OCI-LY7 (cell line): ENCODE results near the gene AUTS2. TPM values are rescaled to one million over a fixed set of nuclear protein-coding genes. Genes with fewer than 3 reads are reported as not detected.

Source experiments
- BruUV-seq: library from RNA; stranded (reverse); fragments of 400-500 nt; replicated peaks from 2 replicates; lab custom pipeline; 2021; lab: Mats Ljungman, UMichigan
- CTCF ChIA-PET: fragments of 300-600 bp; sonication (Branson Sonifier 250); formaldehyde crosslinking; loops from one replicate; lab custom pipeline; 2022; ENCODE audit warnings: antibody characterized with exemption; ENCODE audit not compliant: unreplicated experiment; lab: Charles Lee
- POLR2A ChIA-PET: fragments of 300-600 bp; sonication (Branson Sonifier 250); formaldehyde crosslinking; loops from one replicate; lab custom pipeline; 2022; ENCODE audit warnings: antibody characterized with exemption; lab: Charles Lee
- DNase-seq: peaks from one replicate; pipeline ENCODE4 v3.0.0-alpha.2; 2015; ENCODE audit warnings: low spot score
- H2AFZ ChIP-seq: fragments of 200-600 bp; sonication (generic), shearing (Covaris generic); 2 replicates; pipeline ENCODE4 v1.6.1; 2014; ENCODE audit warnings: mild to moderate bottlenecking, antibody characterized with exemption, low read length, moderate library complexity
- H3K27ac ChIP-seq: fragments of 200-600 bp; sonication (generic); 2 replicates; pipeline ENCODE4 v1.5.1; 2014; ENCODE audit warnings: mixed run types, low read depth, mild to moderate bottlenecking, moderate library complexity, low read length, inconsistent platforms; ENCODE audit not compliant: poor library complexity, severe bottlenecking
- H3K36me3 ChIP-seq: fragments of 200-600 bp; sonication (generic); 2 replicates; pipeline ENCODE4 v1.6.1; 2014; ENCODE audit warnings: mild to moderate bottlenecking, antibody characterized with exemption, low read length, moderate library complexity, mixed read lengths; ENCODE audit not compliant: insufficient read depth
- H3K4me1 ChIP-seq: fragments of 200-600 bp; sonication (generic); 2 replicates; pipeline ENCODE4 v1.5.1; 2014; ENCODE audit warnings: mild to moderate bottlenecking, low read length; ENCODE audit not compliant: insufficient read depth, poor library complexity, severe bottlenecking
- H3K4me2 ChIP-seq: fragments of 200-600 bp; sonication (generic); 2 replicates; pipeline ENCODE4 v1.6.1; 2014; ENCODE audit warnings: mild to moderate bottlenecking, low read length
- H3K4me3 ChIP-seq: fragments of 200-600 bp; sonication (generic); 2 replicates; pipeline ENCODE4 v1.5.1; 2014; ENCODE audit warnings: mild to moderate bottlenecking, low read depth, low read length; ENCODE audit not compliant: poor library complexity, severe bottlenecking
- H3K79me2 ChIP-seq: fragments of 200-600 bp; sonication (generic); 2 replicates; pipeline ENCODE4 v1.6.1; 2016; ENCODE audit warnings: low read depth, mild to moderate bottlenecking, low read length, moderate library complexity, mixed read lengths; ENCODE audit not compliant: insufficient read depth
- H3K9me2 ChIP-seq: fragments of 200-600 bp; sonication (generic); 2 replicates; pipeline ENCODE4 v1.6.1; 2016; ENCODE audit warnings: mild to moderate bottlenecking, low read length, mixed read lengths; ENCODE audit not compliant: insufficient read depth
- H3K9me3 ChIP-seq: fragments of 200-600 bp; sonication (generic); 2 replicates; pipeline ENCODE4 v1.6.1; 2014; ENCODE audit warnings: mild to moderate bottlenecking, mixed run types, low read length, mixed read lengths
- H4K20me1 ChIP-seq: fragments of 200-600 bp; sonication (generic); 2 replicates; pipeline ENCODE4 v1.6.1; 2014; ENCODE audit warnings: mild to moderate bottlenecking, antibody characterized with exemption, low read length, moderate library complexity, mixed read lengths; ENCODE audit not compliant: insufficient read depth
- CTCF ChIP-seq: fragments of 200-600 bp; sonication (generic); conservative IDR thresholded peaks from 2 replicates; pipeline ENCODE4 v1.5.1; 2014; ENCODE audit warnings: mild to moderate bottlenecking, antibody characterized with exemption, low read length, moderate library complexity, mixed read lengths
- EZH2phosphoT487 ChIP-seq: fragments of 200-600 bp; sonication (generic); IDR thresholded peaks from 2 replicates; pipeline ENCODE4 v1.6.1; 2018; ENCODE audit warnings: low read depth, borderline replicate concordance, mild to moderate bottlenecking, mixed run types, antibody characterized with exemption, low read length, moderate library complexity, mixed read lengths
- intact Hi-C: fragments of 100-400 bp; cut with micrococcal nuclease; formaldehyde crosslinking; loops from one replicate; pipeline ENCODE4 v1.10.0; 2022; ENCODE audit not compliant: unreplicated experiment
- total RNA-seq, 2 experiments: library from RNA; depleted of rRNA in 1 of 2; stranded (reverse); fragments of >200 nt in 1 of 2; shearing (Covaris generic) in 1 of 2; gene quantifications; 2 replicates each; pipeline ENCODE4 v1.2.3, GENCODE V29; 2014 to 2022

Gene AUTS2
- total RNA-seq, 2 experiments from 2014 or later: 37.9 to 78.5 TPM

GRCh38 chr7:69878591-69878990 lies 280.3 kb downstream of the AUTS2 start:
- no TSS peak for BruUV-seq
- CTCF ChIA-PET: no interaction called here
- H3K9me3 ChIP-seq: no peaks in the 10 kb centered on the region
- TF ChIP-seq CTCF: no peak
- no peak for TF ChIP-seq EZH2phosphoT487
- no peak overlapping the region for H3K4me2 ChIP-seq
- H3K4me3 ChIP-seq: no peak overlapping the region
- H3K9me2 ChIP-seq: no peaks in the 10 kb centered on the region
- DNase-seq: no peak
- no peak overlapping the region for H2AFZ ChIP-seq
- no peak overlapping the region for H3K27ac ChIP-seq
- POLR2A ChIA-PET: interaction anchor here (0.9 to 4.1 kb wide), 3 partner anchors 11 to 108 kb away, joined by 3 to 21 read pairs (median 4); no protein-coding TSS in a partner anchor
- peaks cover 25% of the 10 kb centered on the region for H3K4me1 ChIP-seq
- H3K79me2 ChIP-seq: peaks cover 15% of the 10 kb centered on the region; the same call in 1 of the 2 replicates
- no peaks in the 10 kb centered on the region for H3K36me3 ChIP-seq
- H4K20me1 ChIP-seq: no peaks in the 10 kb centered on the region
- intact Hi-C loops: no loop called here

GRCh38 chr7:69879989-69880388 lies 281.7 kb downstream of the AUTS2 start:
- ChIA-PET POLR2A (interaction anchor here (1.1 to 4.1 kb wide), 6 partner anchors 9 to 81 kb away, joined by 3 to 21 read pairs (median 6); no protein-coding TSS in a partner anchor), CTCF (interaction anchor here (1.3 kb wide), 1 partner anchor 11 kb away, joined by 3 read pairs; no protein-coding TSS in a partner anchor)
- no peak for DNase-seq
- Histone ChIP-seq H4K20me1 (no peaks in the 10 kb centered on the region), H3K36me3 (no peaks in the 10 kb centered on the region), H3K27ac (no peak overlapping the region), H3K9me3 (no peaks in the 10 kb centered on the region), H3K79me2 (peaks cover 13% of the 10 kb centered on the region; the same call in 1 of the 2 replicates), H3K9me2 (no peaks in the 10 kb centered on the region), H2AFZ (no peak overlapping the region), H3K4me2 (peak overlapping the region; percentile 55), H3K4me3 (no peak overlapping the region), H3K4me1 (peaks cover 25% of the 10 kb centered on the region)
- TF ChIP-seq CTCF (no peak), EZH2phosphoT487 (no peak)
- no TSS peak for BruUV-seq
- intact Hi-C loops: no loop called here

GRCh38 chr7:69880840-69881239 lies 282.6 kb downstream of the AUTS2 start:
- H3K9me2 ChIP-seq: no peaks in the 10 kb centered on the region
- no peaks in the 10 kb centered on the region for H3K9me3 ChIP-seq
- DNase-seq: peak; percentile 25
- peaks cover 5% of the 10 kb centered on the region; the same call in 1 of the 2 replicates for H3K79me2 ChIP-seq
- CTCF ChIA-PET: interaction anchor here (1.3 kb wide), 1 partner anchor 10 kb away, joined by 3 read pairs; no protein-coding TSS in a partner anchor
- H3K4me2 ChIP-seq: peak overlapping the region; percentile 55
- no peak overlapping the region for H3K27ac ChIP-seq
- H3K4me1 ChIP-seq: peaks cover 26% of the 10 kb centered on the region
- H2AFZ ChIP-seq: no peak overlapping the region
- intact Hi-C loops: no loop called here
- H3K4me3 ChIP-seq: no peak overlapping the region
- H3K36me3 ChIP-seq: no peaks in the 10 kb centered on the region
- TF ChIP-seq CTCF (no peak), EZH2phosphoT487 (no peak)
- H4K20me1 ChIP-seq: no peaks in the 10 kb centered on the region
- POLR2A ChIA-PET: interaction anchor here (1.1 to 4.1 kb wide), 7 partner anchors 8 to 85 kb away, joined by 3 to 21 read pairs (median 5); no protein-coding TSS in a partner anchor
- BruUV-seq: no TSS peak
